NCI-H1417 treated with DMSO at 0.1 percent for 48 hours (cell line): ENCODE measurements around the gene CDYL.

Experiments used
- DNase-seq: peaks from one replicate; lab custom pipeline; 2025; lab: John Stamatoyannopoulos, UW

The CDYL gene, protein sequence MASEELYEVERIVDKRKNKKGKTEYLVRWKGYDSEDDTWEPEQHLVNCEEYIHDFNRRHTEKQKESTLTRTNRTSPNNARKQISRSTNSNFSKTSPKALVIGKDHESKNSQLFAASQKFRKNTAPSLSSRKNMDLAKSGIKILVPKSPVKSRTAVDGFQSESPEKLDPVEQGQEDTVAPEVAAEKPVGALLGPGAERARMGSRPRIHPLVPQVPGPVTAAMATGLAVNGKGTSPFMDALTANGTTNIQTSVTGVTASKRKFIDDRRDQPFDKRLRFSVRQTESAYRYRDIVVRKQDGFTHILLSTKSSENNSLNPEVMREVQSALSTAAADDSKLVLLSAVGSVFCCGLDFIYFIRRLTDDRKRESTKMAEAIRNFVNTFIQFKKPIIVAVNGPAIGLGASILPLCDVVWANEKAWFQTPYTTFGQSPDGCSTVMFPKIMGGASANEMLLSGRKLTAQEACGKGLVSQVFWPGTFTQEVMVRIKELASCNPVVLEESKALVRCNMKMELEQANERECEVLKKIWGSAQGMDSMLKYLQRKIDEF

DNA sequence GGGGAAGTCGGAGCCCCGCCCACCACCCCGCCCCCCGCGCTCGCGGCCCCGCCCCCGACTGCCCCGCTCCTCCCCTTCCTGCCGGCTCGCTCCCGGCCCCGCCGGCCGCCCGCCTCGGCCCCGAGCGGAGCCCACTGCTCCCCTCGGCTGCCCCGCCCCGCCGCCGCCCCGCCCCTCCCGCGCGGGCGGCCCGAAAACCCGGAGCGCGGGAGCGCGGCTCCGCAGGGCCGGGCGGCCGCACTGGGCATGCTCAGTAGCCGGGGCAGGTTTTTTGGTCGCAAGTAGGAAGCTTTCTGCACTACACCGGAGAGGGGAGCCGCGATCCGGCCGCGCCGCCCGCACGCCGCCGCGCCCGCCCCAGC lies at the start of gene CDYL:
CDYL (plus strand) TSS at position 274 of the 362 bp plus-strand sequence. CDS start 380 bp downstream, outside the sequence.
- DNase-seq, result peak; percentile 27

DNA sequence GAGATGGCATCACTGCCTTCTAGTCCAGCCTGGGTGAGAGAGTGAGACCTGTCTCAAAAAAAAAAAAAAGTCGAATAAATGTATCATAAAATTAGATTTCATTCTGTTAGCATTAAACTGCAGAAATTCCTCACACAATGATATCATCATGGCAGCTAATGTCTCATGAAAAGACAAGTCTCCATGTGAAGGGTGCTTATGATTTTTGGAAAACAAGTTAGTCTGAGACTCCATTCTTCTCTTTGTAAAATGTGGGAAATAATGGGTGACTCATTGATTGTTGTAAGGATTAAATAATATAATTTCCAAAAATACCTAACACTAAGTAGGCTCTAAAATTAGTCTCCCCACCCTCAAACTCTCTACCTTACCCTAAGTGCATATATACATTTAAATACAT lies 49.6 kb upstream of the CDYL start:
- DNase-seq, result no peak

DNA sequence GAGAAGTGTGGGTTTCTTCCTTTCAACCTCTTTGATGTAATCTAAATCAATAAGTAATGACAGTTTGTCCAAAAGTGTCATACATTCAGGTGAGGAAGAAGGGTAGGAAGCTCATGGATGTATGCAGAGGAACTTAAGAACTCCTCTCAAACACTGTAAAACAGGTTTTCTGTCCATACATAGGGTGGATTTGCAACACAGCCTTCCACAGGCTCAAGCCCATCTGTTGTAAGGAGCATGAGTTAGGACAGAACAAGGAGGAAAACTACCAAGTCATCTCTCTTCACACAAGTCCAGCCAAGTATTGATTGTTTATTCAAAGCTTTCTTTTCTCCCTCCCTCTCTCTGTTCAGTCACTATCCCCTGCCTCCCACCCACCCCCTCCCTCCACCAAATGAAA lies 49.0 kb upstream of the CDYL start:
- DNase-seq, result no peak

DNA sequence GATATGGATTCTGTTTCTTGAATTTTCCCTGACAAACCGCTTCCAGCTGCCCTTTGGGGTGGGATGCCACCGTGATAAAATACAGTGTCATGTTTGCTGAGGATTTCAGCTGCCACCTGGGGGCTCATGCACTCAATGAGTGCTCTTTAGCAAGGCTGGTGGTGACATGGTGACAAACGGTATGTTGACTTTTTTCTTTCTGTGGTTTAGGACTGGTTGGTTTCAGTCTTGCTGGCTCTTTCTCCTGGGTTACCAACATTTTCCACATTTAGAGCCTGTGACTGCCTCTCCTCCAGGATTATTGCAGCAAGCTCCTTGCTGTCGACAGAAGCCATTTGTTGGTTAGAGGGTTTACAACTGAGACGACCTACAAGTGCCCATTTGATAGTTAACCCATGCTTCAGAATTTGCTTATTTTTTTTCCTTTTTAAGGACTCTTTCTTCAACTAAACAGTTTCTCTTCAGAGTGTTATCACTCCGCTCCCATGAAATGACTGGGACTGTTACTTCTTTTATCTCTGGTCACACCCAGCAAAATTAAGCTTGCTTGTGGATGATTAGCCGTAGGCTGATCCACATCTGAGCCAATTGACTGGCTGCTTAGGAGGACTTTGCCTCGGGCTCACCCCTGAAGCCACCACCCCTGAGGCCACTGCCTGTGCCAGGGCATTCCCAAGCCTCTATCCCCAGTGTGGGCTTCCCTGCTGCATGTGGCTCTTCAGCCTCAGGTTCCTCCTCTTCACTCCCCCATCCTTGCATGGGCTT lies 48.4 kb upstream of the CDYL start:
- DNase-seq, result no peak

DNA sequence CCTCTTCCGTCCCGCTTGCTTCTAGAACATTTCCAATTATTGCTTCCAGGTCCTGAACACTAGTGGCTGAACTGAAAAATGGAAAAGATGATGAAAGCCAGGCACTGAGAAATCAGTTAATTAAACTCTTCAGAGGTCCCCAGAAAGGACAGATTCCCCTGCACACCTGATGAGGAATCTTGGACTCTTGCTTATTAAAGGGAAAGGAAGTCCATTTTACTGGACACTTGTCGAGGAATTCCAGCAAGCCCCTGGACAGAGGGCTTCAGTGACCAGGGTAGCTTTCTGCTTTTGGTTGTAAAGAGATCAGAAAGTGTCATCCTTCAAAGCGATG lies 47.8 kb upstream of the CDYL start:
- DNase-seq, result no peak

DNA sequence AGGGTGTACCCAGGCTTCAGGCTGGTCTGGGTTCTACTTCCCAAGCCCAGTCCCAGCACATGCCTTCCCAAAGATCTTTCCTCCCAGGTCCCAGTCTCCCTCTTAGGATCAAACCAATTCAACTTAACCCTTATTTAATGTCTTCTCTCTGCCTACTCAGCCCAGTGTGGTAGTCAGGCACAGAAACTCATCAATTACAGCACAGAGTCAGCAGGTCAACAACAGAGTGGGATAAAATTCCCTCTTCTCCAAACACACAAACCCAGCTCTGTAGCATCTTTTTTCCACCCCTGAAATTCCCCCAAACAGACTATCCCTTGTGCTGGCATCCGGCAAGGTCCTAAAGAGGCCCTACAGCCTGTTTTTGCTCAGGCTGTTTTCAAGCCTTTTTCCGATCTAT lies 47.3 kb upstream of the CDYL start:
- DNase-seq, result no peak

DNA sequence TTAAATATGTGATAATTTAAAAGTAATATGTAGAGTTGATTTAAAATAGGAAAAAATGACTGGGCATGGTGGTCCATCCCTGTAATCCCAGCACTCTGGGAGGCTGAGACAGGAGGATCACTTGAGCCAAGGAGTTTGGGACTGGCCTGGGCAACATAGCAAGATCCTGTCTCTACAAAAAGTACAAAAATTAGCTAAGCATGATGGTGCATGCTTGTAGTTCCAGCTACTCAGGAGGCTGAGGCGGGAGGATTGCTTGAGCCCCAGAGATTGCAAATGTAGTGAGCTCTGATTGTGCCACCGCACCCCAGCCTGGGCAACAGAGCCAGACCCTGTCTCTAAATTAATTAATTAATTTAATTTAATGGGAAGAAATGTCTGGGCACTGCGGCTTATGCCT lies 44.2 kb upstream of the CDYL start:
- DNase-seq, result no peak

DNA sequence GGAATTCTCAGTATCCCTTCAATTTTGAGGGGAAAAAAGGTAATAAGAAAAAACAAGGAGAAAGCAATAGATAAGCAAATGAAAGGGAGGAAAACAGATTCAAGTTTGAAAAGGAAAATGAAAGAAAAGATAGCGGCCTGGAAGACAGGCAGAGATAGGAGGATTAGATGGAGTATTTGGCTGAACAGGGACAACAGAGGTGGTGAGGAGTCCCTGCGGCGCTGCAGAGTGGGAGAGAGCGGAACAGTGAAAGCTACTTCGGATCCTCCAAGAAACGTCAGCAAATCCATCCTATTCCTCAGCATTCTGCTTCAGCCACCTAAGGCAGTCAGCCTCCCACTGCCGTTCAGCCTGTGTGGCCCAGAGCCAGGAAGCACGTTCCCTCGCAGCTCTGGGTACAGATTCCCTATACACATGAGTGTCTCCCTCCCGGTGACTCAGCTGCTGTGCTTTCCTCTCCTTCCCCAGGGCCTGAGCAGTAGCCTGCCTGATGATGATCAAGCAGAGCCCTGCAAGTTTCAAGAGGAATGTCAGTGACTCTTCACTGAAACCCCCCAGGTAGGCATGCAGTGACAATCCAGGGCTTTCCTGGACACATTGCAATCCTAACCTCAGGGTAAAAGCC lies 43.4 kb upstream of the CDYL start:
- no peak for DNase-seq

DNA sequence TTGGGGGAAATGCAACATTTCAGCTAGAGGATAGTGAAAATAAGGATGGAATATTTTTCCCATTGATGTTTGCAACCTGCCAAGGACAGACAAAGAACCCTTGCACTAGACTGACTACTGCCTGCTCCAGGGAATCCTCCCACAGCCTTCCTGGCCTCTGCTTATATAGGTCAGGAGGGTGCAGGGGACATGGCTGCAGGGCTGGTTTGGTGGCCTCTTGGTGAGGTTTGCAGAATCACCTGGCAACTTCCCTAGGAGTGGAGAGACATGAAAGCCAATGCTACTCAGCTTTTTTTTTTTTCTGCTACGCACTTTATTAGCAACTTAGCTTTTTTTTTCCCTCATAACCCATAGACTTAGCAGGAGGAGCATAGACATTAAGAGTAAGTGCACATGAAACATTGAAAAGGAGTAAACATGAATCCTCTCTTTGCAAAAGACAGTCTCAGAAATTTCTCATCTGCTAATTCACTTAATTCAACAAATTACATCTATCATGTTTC lies 39.8 kb upstream of the CDYL start:
- DNase-seq, result no peak

DNA sequence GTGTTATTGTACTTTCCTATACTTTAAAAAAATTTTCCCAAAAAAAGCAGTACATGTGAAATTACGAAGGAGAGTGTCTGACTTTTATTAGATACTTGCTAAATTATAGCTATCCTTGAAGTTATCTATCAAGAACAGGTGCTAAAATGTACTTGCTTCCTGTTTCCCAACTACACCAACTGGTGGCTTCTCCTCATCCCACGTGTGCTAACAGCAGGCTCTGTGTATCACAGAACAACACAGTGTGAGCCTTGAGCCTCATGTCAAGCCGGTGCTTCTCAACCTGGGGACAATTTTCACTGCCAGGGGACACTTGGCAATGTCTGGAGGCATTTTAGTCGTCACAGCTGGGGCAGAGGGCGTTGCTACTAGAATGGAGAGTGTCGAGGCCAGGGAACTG lies 36.2 kb upstream of the CDYL start:
- DNase-seq, result no peak

DNA sequence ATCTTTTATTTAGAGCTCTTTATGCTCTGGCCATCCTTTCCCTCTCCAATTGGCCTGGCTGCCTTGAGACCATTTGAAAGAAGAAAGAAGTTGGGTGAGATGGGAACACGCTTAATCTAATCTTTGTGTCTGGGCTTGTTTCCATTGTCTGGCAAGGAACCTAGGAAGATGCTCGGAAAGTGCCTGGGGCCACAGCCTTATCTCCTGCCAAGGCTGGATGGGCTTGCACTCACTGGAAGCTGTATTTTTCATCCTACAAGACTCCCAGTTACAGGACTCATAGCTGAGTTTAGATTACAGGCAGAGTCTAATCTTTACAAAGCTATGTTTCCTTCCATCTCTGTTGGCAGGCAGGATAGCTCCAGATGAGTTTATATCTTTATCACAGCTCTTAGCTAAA lies 33.1 kb upstream of the CDYL start:
- DNase-seq, result no peak

DNA sequence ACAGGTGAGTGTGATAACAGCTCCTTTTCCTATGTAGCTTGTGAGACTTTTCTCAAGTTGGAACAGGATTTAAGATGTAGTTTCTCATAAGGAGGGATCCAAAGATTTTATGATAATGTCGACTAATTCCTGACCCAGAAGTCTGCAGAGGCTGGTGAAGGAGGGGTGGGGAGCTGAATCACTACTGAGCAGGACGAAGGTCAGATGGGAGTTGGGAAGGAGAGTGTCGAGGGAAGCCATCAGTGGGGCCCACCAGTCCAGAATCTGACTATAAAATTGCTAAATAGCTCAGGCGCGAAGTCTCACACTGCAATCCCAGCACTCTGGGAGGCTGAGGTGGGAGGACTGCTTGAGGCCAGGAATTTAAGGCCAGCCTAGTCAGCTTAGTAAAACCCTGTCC lies 32.3 kb upstream of the CDYL start:
- no peak for DNase-seq

DNA sequence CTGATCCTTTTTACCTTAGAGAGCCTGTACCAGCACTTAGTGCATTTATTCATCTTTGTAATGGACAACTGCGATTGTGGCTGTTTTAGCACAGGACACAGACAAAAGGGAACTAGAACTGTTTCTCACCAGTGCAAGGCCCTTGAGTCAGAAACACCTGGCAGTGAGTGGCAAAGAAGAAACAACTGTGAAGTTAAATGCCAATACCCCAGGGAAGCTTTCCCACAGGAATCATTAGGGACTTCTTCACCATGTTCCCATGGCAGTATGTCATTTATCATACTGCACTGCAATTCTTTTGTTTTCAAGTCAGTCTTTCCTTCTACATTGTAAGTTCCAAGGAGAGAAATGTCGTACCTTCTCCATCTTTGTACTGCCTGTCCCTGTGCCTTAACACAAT lies 28.6 kb upstream of the CDYL start:
- DNase-seq, result no peak

DNA sequence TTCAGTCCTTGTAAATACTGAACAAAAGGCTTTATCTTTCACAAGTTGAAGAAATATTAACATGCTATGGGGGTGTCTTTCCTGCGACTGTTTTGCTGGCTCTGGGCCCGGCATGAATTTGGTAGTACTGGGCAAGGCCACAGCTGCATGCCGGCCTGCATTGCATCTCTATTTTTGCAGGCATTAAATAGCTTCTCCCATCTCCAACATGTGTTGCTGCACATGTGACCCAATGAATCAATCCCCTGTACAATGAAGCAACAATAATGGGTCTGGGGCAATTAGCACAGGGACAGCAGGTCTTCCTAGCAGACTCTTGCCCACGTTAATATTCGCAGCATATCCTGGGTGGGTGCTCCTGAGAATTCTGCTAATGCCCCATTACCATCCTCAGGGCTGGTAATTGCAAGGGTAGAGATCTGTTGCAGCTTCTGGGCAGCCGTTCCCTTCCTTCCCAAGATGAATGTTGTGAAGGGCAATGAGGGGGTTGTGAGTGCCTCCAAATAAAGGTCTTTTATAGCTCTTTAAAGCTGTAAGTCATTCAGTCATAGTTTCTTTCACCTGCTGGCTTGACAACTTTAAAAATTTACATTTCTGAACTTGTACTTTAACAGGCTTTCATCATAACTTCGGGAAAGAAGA lies 24.3 kb upstream of the CDYL start:
- no peak for DNase-seq

DNA sequence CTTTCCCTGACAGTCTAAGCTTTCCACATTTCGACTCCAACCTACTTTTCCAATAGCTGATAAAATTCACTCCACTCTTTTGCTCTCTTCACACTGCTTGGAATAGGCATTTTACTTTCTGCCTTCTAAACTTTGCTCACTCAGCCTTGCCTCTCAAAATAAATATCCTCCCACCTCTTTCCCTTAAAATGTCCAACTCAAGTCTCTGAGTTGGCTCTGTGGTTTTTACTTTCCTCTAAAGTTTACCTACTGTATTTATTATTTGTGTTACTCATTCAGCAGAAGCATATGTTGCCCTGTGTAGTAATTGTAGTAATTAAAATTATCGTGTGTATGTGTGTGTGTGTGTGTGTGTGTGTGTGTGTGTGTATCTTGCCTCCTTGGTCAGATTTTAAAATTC lies 20.0 kb upstream of the CDYL start:
- DNase-seq, result no peak

DNA sequence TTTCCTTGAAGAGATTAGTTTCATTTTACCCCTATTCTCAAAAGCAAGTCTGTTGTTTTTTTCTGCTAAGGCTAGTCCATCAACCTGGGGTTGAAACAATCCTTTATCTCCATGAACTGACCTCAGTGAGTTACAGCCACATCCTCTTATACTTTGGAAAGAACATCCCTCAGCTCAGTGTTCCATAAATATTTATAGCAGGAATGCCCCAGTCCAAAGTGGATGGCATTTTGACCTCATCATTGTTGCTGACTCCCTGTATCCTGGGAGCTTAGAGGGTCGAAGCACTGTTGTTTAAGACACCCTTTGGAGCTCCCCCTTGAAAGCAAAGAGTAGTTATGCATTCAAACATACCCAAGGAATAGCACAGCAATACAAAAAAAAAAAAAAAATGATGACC lies 16.2 kb upstream of the CDYL start:
- DNase-seq, result no peak

DNA sequence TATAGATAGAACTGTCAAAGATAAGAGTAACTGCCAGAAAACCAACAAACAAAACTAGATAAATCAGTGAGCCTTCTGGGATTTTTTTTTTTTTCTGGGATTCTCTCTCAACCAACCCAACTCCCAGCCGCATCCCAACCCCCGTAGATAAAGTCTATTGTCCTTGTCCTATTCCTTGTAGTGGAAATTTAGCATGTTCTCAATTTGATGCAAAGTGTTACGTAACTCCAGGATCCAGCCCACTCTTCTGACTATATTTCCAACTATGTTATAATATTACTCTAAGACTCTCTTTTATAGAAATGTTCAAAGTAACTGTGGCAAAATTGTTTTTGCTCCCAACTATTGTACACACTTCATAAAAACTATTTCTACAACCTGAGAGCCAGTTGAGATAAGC lies 15.4 kb upstream of the CDYL start:
- no peak for DNase-seq

DNA sequence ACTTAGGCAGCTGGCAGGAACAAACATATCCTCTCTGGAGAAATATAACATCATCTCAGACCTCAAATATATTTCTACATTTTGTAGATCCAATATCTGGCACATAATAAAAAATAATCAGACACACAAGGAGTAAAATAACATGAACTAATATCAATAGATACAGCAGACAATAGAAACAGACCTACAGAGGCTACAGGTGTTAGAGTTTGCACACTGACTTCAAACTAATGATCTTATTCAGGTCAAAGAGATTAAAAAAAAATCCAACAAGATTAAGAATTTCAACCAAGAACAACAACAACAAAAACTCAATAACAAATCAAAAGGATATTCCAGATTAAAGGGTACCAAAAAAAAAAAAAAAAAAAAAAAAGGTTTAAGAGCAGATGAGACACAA lies 13.9 kb upstream of the CDYL start:
- DNase-seq, result no peak

DNA sequence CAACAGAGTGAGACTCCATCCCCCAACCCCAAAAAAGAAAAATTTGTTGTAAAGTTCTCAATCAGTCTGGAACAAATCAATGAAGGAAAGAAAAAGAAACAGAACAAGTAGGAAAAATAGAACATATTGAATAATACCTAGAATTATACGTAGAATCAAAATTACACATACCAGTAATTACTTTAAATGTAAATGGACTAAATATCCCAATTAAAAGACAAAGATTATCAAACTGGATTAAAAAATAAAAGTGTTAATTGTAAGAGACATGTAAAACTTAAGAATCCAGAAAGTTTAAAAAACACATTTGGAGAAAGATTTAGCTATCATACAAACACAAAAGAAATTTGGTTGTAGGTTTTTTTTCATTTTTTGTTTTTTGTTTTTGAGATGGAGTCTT lies 12.3 kb upstream of the CDYL start:
- no peak for DNase-seq

DNA sequence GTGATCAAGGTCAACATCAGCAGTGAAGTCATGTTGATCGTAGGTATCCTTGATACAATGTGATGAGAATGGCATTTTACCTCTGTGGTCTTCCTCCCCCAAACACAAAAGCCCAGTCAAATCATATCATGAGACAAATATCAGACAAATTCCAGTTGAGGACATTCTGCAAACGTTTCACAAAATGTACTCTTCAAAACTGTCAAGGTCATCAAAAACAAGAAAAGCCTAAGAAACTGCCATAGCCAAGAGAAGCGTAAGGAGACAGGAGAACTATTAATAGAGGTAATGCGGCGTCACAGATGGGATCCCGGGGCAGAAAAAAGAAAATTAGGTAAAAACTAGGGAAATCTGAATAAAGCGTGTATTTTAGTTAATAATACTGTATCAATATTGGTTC lies 7.4 kb upstream of the CDYL start:
- no peak for DNase-seq

DNA sequence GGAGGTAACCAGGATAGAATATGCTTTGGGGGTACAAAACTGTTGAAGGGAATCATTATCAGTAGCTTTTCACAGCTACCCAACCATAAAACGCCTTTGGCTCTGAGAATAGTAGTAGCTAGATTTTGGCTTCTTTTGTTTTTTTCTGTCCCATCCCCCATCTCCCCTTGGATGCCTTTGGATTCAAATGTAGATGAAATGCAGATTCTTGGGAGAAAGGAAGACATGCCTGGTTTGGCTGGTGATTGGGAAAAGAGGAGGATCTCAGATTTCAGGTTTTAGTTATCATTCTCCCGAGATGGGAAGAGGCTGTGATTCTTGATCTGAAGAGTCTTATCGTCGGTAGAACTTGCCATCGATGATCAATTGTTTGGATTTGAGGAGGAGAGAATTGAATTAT lies 3.5 kb upstream of the CDYL start:
- no peak for DNase-seq

DNA sequence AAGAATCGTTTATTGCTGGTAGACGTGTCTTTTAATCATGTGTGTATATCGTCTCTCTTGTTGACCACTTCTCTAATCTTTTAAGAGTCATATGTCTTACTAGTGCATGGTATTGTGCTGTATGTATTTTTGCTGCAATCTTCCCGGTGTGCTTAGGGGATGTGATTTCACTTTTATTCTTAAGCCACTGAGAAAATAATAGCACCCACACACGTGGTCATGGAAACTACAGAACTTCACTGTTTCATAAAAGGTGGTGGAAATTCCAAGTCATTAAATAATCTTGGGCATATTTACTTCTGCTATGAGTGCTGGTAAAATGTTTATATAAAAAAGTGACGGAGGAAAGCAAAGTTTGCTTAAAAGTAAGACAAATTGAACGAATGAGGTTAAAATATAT lies 3.0 kb upstream of the CDYL start:
- DNase-seq, result no peak
